SK-N-SH treated with all-trans-retinoic acid at 6 μM for 48 hours (cell line): ENCODE measurements around the gene TOP3A.

Experiments
- ATAC-seq: fragments of 200-7000 bp; cut with Tn5 transposase; 3 replicates; pipeline ENCODE4 v1.9.1; 2020; ENCODE audit warnings: mild to moderate bottlenecking, moderate library complexity
- ARNTL ChIP-seq: fragments of 450-650 bp; formaldehyde crosslinking; IDR thresholded peaks from 2 replicates; pipeline ENCODE4 v1.5.0; 2020; ENCODE audit warnings: low read depth, mild to moderate bottlenecking, moderate library complexity, borderline replicate concordance
- BACH2 ChIP-seq: fragments of 250-450 bp; sonication (Bioruptor Pico); IDR thresholded peaks from 2 replicates; pipeline ENCODE4 v1.9.0; 2021; ENCODE audit warnings: mild to moderate bottlenecking, borderline replicate concordance
- CSDC2 ChIP-seq: fragments of 250-450 bp; sonication (Bioruptor Pico); IDR thresholded peaks from 2 replicates; pipeline ENCODE4 v1.5.0; 2020; ENCODE audit warnings: mild to moderate bottlenecking, moderate library complexity
- CSRNP3 ChIP-seq: fragments of 250-450 bp; sonication (Bioruptor Pico); IDR thresholded peaks from 2 replicates; pipeline ENCODE4 v1.5.1; 2021; ENCODE audit warnings: mild to moderate bottlenecking, moderate library complexity
- ESRRG ChIP-seq: fragments of 250-450 bp; sonication (Bioruptor Pico); IDR thresholded peaks from 2 replicates; pipeline ENCODE4 v1.6.1; 2021; ENCODE audit warnings: mild to moderate bottlenecking
- GLIS3 ChIP-seq: fragments of 250-450 bp; sonication (Bioruptor Pico); IDR thresholded peaks from 2 replicates; pipeline ENCODE4 v1.5.0; 2020; ENCODE audit warnings: mild to moderate bottlenecking, moderate library complexity
- ISL1 ChIP-seq: fragments of 250-450 bp; sonication (Bioruptor Pico); IDR thresholded peaks from 2 replicates; pipeline ENCODE4 v2.1.2; 2022; ENCODE audit warnings: mild to moderate bottlenecking, moderate library complexity
- OSR1 ChIP-seq: fragments of 250-450 bp; sonication (Bioruptor Pico); IDR thresholded peaks from 2 replicates; pipeline ENCODE4 v1.8.0; 2022; ENCODE audit warnings: moderate library complexity, mild to moderate bottlenecking, inconsistent platforms
- PATZ1 ChIP-seq: fragments of 250-450 bp; sonication (Bioruptor Pico); IDR thresholded peaks from 2 replicates; pipeline ENCODE4 v1.8.0; 2020; ENCODE audit warnings: mild to moderate bottlenecking, moderate library complexity, borderline replicate concordance
- PPARA ChIP-seq: fragments of 250-450 bp; sonication (Bioruptor Pico); IDR thresholded peaks from 2 replicates; pipeline ENCODE4 v1.5.0; 2020; ENCODE audit warnings: mild to moderate bottlenecking, borderline replicate concordance
- RARB ChIP-seq: fragments of 250-450 bp; sonication (Bioruptor Pico); IDR thresholded peaks from 2 replicates; pipeline ENCODE4 v1.8.0; 2021; ENCODE audit warnings: mild to moderate bottlenecking, moderate library complexity
- SNAI2 ChIP-seq: fragments of 250-450 bp; sonication (Bioruptor Pico); IDR thresholded peaks from 2 replicates; pipeline ENCODE4 v1.5.0; 2020; ENCODE audit warnings: mild to moderate bottlenecking, moderate library complexity
- TCF4 ChIP-seq: fragments of 250-450 bp; sonication (Bioruptor Pico); IDR thresholded peaks from 2 replicates; pipeline ENCODE4 v1.8.0; 2021; ENCODE audit warnings: mild to moderate bottlenecking, moderate library complexity, borderline replicate concordance
- TOX ChIP-seq: fragments of 250-450 bp; sonication (Bioruptor Pico); IDR thresholded peaks from 2 replicates; pipeline ENCODE4 v1.8.0; 2021; ENCODE audit warnings: mild to moderate bottlenecking, moderate library complexity, borderline replicate concordance
- ZC3H10 ChIP-seq: fragments of 250-450 bp; sonication (Bioruptor Pico); IDR thresholded peaks from 2 replicates; pipeline ENCODE4 v1.5.1; 2021; ENCODE audit warnings: mild to moderate bottlenecking, moderate library complexity
- ZFP3 ChIP-seq: fragments of 250-450 bp; sonication (Bioruptor Pico); IDR thresholded peaks from 2 replicates; pipeline ENCODE4 v1.5.0; 2020; ENCODE audit warnings: mild to moderate bottlenecking, moderate library complexity
- ZFP30 ChIP-seq: fragments of 450-650 bp; formaldehyde crosslinking; IDR thresholded peaks from 2 replicates; pipeline ENCODE4 v1.5.0; 2022; ENCODE audit warnings: mild to moderate bottlenecking, moderate library complexity
- ZNF70 ChIP-seq: fragments of 450-650 bp; formaldehyde crosslinking; IDR thresholded peaks from 2 replicates; pipeline ENCODE4 v1.5.0; 2020; ENCODE audit warnings: mild to moderate bottlenecking, moderate library complexity
- ZNF8 ChIP-seq: fragments of 450-650 bp; formaldehyde crosslinking; IDR thresholded peaks from 2 replicates; pipeline ENCODE4 v1.5.0; 2020; ENCODE audit warnings: mild to moderate bottlenecking, moderate library complexity
- TF ChIP-seq, protein P1 (sequence below): fragments of 250-450 bp; sonication (Bioruptor Pico); IDR thresholded peaks from 2 replicates; pipeline ENCODE4 v1.5.0; 2020; ENCODE audit warnings: mild to moderate bottlenecking, moderate library complexity
- TF ChIP-seq, protein P2 (sequence below): fragments of 250-450 bp; sonication (Bioruptor Pico); IDR thresholded peaks from 2 replicates; pipeline ENCODE4 v1.8.0; 2021; ENCODE audit warnings: low read depth, mild to moderate bottlenecking, moderate library complexity, borderline replicate concordance
- TF ChIP-seq, protein P3 (sequence below): fragments of 250-450 bp; sonication (Bioruptor Pico); IDR thresholded peaks from 2 replicates; pipeline ENCODE4 v1.5.1; 2020; ENCODE audit warnings: low read depth, mild to moderate bottlenecking, moderate library complexity

Gene TOP3A

GRCh38 chr17:18229771-18230170 is 85.0 kb downstream of the TOP3A start:
- no peak for ATAC-seq
- TF ChIP-seq ARNTL, result no peak
- no peak for TF ChIP-seq ZNF8 (CRISPR knock-in tag)
- TF ChIP-seq SNAI2 (CRISPR knock-in tag), result no peak
- TF ChIP-seq BACH2 (CRISPR knock-in tag), result no peak
- TF ChIP-seq, protein P1, sequence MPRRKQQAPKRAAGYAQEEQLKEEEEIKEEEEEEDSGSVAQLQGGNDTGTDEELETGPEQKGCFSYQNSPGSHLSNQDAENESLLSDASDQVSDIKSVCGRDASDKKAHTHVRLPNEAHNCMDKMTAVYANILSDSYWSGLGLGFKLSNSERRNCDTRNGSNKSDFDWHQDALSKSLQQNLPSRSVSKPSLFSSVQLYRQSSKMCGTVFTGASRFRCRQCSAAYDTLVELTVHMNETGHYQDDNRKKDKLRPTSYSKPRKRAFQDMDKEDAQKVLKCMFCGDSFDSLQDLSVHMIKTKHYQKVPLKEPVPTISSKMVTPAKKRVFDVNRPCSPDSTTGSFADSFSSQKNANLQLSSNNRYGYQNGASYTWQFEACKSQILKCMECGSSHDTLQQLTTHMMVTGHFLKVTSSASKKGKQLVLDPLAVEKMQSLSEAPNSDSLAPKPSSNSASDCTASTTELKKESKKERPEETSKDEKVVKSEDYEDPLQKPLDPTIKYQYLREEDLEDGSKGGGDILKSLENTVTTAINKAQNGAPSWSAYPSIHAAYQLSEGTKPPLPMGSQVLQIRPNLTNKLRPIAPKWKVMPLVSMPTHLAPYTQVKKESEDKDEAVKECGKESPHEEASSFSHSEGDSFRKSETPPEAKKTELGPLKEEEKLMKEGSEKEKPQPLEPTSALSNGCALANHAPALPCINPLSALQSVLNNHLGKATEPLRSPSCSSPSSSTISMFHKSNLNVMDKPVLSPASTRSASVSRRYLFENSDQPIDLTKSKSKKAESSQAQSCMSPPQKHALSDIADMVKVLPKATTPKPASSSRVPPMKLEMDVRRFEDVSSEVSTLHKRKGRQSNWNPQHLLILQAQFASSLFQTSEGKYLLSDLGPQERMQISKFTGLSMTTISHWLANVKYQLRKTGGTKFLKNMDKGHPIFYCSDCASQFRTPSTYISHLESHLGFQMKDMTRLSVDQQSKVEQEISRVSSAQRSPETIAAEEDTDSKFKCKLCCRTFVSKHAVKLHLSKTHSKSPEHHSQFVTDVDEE (CRISPR knock-in tag), result no peak
- TF ChIP-seq ISL1 (CRISPR knock-in tag), result no peak
- no peak for TF ChIP-seq ZC3H10 (CRISPR knock-in tag)
- TF ChIP-seq PATZ1 (CRISPR knock-in tag), result no peak
- no peak for TF ChIP-seq CSRNP3 (CRISPR knock-in tag)
- TF ChIP-seq ESRRG, result no peak
- no peak for TF ChIP-seq GLIS3
- no peak for TF ChIP-seq TOX (CRISPR knock-in tag)
- TF ChIP-seq CSDC2, result no peak
- TF ChIP-seq ZNF70 (CRISPR knock-in tag), result no peak
- no peak for TF ChIP-seq OSR1 (CRISPR knock-in tag)
- no peak for TF ChIP-seq PPARA (CRISPR knock-in tag)
- no peak for TF ChIP-seq RARB (CRISPR knock-in tag)
- TF ChIP-seq ZFP3, result no peak

- TF ChIP-seq ZFP30 (CRISPR knock-in tag) (no peak), ISL1 (CRISPR knock-in tag) (no peak), ZFP3 (no peak), SNAI2 (CRISPR knock-in tag) (no peak)
These were observed 85.5 kb downstream of the TOP3A start for GRCh38 chr17:18229254-18229653.

DNA sequence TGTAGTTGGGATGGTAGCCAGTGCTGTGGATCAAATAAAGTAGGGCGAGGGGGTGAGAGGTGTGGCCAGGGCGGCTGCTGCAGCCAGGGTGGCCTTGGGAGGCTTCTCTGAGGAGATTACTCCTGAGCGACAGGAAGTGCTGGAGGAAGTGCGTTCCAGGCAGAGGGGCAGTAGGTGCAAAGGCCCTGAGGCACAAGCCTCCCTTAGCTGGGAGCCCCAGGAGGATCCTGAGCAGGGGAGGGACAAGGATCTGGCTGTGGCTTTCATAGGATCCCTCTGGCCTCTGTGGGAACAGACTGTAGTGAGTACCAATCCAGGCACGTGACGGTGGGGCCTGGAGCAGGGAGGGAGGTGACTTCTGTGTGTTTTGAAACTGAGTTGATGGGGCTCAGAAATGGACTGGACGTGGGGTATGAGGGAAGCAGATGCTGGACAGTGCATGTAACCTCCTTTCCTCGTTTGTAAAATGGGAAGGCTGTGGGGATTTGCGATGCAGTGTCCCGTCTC is 86.6 kb downstream of the TOP3A start:
- TF ChIP-seq PPARA (CRISPR knock-in tag), result no peak
- no peak for TF ChIP-seq ZFP30 (CRISPR knock-in tag)
- TF ChIP-seq ZNF70 (CRISPR knock-in tag), result no peak
- no peak for TF ChIP-seq GLIS3
- TF ChIP-seq ISL1 (CRISPR knock-in tag), result no peak
- no peak for TF ChIP-seq OSR1 (CRISPR knock-in tag)
- TF ChIP-seq ESRRG, result no peak
- TF ChIP-seq PATZ1 (CRISPR knock-in tag), result no peak
- TF ChIP-seq, protein P2, sequence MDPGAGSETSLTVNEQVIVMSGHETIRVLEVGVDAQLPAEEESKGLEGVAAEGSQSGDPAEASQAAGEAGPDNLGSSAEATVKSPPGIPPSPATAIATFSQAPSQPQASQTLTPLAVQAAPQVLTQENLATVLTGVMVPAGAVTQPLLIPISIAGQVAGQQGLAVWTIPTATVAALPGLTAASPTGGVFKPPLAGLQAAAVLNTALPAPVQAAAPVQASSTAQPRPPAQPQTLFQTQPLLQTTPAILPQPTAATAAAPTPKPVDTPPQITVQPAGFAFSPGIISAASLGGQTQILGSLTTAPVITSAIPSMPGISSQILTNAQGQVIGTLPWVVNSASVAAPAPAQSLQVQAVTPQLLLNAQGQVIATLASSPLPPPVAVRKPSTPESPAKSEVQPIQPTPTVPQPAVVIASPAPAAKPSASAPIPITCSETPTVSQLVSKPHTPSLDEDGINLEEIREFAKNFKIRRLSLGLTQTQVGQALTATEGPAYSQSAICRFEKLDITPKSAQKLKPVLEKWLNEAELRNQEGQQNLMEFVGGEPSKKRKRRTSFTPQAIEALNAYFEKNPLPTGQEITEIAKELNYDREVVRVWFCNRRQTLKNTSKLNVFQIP (CRISPR knock-in tag), result no peak
- TF ChIP-seq CSRNP3 (CRISPR knock-in tag), result no peak
- no peak for TF ChIP-seq ZNF8 (CRISPR knock-in tag)
- no peak for TF ChIP-seq ZC3H10 (CRISPR knock-in tag)
- TF ChIP-seq TCF4, result no peak
- TF ChIP-seq BACH2 (CRISPR knock-in tag), result no peak
- no peak for TF ChIP-seq ARNTL
- no peak for TF ChIP-seq CSDC2
- TF ChIP-seq ZFP3, result no peak
- TF ChIP-seq, protein P3, sequence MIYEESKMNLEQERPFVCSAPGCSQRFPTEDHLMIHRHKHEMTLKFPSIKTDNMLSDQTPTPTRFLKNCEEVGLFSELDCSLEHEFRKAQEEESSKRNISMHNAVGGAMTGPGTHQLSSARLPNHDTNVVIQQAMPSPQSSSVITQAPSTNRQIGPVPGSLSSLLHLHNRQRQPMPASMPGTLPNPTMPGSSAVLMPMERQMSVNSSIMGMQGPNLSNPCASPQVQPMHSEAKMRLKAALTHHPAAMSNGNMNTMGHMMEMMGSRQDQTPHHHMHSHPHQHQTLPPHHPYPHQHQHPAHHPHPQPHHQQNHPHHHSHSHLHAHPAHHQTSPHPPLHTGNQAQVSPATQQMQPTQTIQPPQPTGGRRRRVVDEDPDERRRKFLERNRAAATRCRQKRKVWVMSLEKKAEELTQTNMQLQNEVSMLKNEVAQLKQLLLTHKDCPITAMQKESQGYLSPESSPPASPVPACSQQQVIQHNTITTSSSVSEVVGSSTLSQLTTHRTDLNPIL (CRISPR knock-in tag), result no peak
- ATAC-seq, result no peak

More at GRCh38 chr17:18229254-18229653, 85.5 kb downstream of the TOP3A start:
- ATAC-seq, result no peak
